ENCODE results near the gene SENP3.
"Not testable (repeated sequence)": the region's sequence is repeated elsewhere in the genome, so short reads cannot be mapped to it uniquely, and the experiment has no call there.

SENP3 gene

GRCh38 chr17:7597561-7597960 is 35.8 kb downstream of the SENP3 start:
- not testable (repeated sequence) for DNase-seq (ENCODE audit: low spot score)

GRCh38 chr17:7606280-7606679 is 44.6 kb downstream of the SENP3 start:
- no peak for DNase-seq (ENCODE audit: low spot score)

DNA sequence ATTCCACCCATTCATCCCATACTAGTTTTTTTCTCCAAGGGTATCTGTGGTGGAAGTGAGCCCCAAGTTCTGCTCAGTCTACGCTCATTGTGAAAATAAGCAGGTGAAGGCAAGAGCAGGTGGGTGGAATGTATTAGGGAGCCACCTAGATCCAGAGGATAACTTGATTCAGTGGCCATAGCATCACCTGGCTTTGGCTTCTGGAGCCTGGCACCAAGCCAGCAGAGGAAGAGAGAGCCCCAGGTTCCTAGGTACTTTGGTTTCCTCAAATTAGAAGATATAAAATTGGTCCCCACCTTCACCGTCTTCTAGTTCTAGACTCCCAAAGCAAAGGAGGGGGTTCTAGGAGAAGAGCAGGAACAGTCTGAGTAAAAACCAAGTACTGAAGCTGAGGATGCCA is 48.9 kb downstream of the SENP3 start:
- no peak for DNase-seq (ENCODE audit: low spot score)

DNA sequence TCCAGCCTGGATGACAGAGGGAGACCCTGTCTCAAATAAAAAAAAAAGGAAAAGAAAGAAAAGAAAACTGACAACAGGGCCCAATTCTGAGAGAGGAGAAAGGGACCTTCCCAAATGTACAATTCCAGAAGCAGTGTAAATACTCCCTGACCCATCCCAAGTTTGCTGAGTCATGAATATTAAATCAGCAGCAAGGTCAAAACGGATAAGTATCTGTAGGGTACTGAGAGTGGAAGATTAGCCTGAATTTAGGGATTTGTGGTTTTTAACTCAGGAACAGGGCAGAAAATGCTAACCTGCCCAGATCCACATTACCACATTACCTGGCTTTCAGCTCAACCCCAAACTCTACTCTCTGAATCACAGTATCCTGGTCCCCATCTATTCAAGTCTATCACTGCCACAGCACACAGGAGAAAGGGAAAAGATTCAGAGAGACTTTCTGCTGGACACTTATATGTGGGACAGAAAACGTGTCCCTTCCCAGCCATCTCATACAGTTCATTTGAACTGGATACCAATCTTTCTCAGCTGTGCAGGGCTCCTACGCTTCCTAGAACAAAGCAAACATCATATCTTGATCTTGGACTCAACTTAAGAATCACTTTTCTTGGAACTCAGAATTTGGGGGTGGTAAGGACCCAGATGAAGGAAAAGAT is 50.0 kb downstream of the SENP3 start:
- DNase-seq (ENCODE audit: low spot score): peak; percentile 28

- no peak for DNase-seq (ENCODE audit: low spot score)
Observed at GRCh38 chr17:7612294-7612640, 50.5 kb downstream of the SENP3 start.

GRCh38 chr17:7613769-7614424 is 52.2 kb downstream of the SENP3 start:
- DNase-seq (ENCODE audit: low spot score): peak; percentile 42

GRCh38 chr17:7614425-7615264 is 52.9 kb downstream of the SENP3 start, which contains the start of gene FXR2:
TSS of gene FXR2 (minus strand) at chr17:7614897. CDS start at chr17:7614532, 365 bp downstream.
- DNase-seq (ENCODE audit: low spot score): peak; percentile 100

- DNase-seq (ENCODE audit: low spot score): no peak
Observed at GRCh38 chr17:7615265-7615747, 53.6 kb downstream of the SENP3 start.

DNA sequence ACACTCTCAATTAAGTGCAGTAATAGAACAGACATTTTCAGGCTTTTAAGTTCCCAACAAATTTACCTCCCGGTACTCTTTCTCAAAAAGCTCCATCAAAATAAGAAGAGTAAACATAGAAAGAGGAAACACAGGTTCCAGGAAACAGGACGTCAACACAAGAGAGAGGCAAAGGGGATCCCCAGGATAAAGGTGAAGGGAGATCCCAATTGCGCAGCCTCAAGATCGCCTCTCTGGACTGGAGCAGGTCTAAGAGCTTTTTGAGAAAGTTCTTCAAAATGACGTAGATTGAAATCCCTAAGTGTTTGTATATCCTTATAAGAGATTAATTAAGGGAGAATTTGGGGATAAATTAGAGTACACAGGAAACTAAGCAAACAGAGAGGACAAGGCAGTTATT is 56.9 kb downstream of the SENP3 start:
- no peak for DNase-seq (ENCODE audit: low spot score)

GRCh38 chr17:7620835-7621234 is 59.1 kb downstream of the SENP3 start:
- DNase-seq (ENCODE audit: low spot score): no peak
